HG03342 (cell line): ENCODE data around the gene BAHCC1.
"Not testable (repeated sequence)": the region's sequence is repeated elsewhere in the genome, so short reads cannot be mapped to it uniquely, and the experiment has no call there.

Experiments used
- ATAC-seq: cut with Tn5 transposase; IDR thresholded peaks from one replicate; pipeline ENCODE4 v1.9.1; 2021; ENCODE audit warnings: mild to moderate bottlenecking, moderate library complexity; ENCODE audit not compliant: unreplicated experiment

Gene BAHCC1

GRCh38 chr17:81425041-81425440, 29.8 kb downstream of the BAHCC1 start:
- not testable (repeated sequence) for ATAC-seq

GRCh38 chr17:81425716-81426392, 30.6 kb downstream of the BAHCC1 start:
- not testable (repeated sequence) for ATAC-seq

DNA sequence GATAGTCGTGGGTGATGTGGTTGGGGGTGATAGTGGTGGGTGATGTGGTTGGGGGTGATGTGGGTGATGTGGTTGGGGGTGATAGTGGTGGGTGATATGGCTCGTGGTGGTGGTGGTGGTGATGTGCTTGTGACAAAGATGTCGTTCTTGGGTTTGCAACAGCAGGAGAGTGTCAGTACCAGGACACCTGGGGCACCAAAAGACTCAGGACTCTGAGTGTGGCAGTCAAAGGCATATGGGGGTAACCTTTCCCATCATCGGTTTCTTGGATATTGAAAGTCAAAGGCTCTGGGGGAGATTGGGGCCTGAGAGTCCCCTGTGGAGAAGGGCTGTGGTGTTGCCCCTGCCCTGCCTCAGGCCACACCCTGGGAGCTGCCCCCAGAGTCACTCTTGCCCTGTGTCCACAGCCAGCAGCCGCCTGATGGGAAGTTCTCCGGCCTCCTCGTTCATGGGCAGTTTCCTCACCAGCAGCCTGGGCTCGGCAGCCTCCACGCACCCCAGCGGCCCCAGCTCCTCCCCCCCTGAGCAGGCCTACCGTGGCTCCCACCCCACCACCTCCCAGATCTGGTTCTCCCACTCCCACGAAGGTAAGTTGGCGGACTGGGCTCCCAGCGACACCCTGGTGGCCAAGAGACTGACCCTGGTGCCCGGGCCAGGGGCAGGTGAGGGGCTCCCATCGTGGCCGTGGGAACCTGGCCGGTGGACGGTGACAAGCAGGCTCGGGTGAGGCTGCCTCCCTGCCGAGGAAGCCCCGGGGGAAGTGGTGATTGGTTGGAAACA, 31.3 kb downstream of the BAHCC1 start:
- ATAC-seq: no peak

- no peak for ATAC-seq
Measured at GRCh38 chr17:81427173-81428120, 32.2 kb downstream of the BAHCC1 start.

DNA sequence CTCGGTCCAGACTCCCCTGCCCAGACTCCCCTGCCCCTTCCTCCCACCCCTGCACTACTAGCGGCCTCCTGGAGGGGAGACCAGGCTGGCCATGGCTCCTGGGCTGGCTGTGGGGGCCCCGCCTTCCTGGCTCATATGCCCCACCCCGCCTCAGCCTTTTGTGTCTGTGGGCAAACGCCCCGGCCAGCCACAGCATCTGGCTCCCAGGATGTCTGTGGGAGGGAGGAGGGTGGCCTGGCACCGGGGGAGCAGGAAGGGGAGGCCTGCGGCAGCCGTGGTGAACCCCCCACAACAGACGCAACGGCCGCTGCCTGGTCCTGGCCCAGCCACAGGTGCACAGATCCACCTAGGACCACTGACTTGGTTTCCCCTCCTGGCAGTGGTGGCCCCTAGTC, 32.9 kb downstream of the BAHCC1 start:
- ATAC-seq: no peak

DNA sequence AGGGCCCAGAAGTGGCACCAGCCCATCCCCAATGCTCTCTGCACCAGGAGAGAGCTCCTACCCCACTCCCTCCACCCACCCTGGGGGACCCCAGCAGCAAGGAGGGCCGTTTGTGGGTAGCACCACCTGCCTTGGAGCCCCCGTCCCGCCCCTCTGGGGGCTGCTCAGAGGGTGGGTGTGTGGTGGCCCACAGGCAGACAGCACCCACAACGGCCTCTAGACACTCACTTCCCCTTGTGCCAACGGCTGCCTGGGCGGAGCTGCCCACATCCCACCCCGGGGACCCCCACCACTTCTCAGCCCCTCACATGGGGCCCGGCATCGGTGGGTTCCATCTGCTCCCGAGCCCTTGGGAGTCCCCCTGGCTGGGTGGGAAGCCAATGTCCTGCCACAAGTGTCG, 33.3 kb downstream of the BAHCC1 start:
- no peak for ATAC-seq

DNA sequence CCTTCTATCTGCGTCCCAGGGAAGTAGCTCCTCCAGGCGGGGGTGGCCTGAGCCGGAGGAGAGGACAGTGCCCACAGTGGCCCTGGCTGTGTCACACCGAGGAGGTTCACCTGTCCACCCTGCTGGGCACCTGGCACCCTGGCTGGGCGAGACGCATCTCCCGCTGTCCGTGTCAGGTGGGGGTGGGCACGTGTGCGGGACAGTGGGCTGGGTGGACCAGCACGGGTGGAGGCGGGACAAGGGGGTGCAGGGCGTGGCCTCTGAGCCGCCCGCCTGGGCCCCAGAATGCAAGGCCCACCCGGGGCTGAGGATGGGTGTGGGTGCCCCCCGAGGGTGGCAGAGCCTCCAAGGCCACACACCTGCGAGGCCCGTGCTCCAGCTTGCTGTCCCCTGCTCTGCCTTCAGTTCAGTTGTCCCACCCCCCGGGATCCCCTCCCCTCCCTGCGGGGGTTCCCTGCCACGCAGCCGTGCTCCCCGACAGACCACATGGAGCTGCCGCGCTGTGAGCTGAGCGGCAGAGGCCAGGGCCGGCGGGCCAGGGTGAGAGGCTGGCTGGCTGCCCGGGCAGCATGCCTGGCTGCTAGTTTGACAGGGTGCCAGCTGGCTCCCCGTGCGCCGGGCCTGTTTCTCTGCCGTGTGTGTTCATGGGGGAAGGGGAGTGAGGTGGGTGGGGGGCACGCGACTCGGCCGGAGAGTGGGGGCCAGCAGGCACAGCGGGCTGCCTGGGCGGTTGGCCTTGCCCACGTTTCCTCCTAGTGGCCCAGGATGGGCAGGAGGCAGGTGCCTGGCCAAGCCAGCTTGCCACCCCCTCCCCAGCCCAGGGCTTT, 33.9 kb downstream of the BAHCC1 start:
- ATAC-seq: no peak

- no peak for ATAC-seq
Measured at GRCh38 chr17:81429821-81430551, 34.7 kb downstream of the BAHCC1 start.

DNA sequence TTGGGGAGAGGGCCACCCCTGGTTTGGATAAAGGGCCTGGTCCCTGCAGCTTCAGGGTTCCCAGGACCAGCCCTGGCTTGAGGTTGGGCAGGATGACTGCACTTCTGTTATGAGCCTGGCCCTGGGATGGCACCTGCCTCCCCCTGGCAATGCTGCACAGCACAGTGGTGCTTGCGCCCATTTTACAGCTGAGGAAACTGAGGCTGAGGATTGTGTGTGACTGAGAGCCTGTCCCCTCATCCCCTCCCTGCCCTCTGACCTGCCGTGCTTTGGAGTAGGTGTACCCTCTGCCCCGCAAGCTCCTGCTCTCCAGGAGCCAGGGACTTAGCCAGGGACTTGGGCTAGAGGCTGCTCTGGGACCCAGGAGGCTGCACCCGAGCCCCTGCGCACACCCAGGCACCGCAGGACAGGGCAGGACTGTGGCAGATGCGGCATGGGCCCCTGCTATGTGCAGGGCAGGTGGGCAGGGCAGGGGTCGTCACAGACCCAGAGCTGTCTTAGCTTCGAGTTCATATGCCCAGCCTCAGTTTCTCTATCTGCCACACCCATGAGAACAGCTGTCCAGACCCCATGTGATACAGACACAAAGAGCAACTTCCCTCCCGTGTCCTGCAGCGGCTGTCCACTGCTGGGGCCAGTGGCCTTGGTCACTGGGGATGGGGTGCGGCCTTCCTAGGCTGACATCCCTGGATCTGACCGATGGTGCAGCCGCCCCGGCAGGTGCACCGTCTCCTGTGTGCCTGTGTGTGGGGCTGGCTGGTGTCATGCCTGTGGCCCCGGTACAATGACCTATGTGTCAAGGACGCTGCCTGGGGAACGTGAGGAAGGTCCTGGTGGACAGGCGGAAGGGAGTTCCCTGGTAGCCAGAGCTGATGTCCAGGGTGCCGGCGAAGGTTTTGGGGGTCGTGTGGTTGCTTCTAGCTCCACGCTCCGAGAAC, 36.6 kb downstream of the BAHCC1 start:
- ATAC-seq: no peak

DNA sequence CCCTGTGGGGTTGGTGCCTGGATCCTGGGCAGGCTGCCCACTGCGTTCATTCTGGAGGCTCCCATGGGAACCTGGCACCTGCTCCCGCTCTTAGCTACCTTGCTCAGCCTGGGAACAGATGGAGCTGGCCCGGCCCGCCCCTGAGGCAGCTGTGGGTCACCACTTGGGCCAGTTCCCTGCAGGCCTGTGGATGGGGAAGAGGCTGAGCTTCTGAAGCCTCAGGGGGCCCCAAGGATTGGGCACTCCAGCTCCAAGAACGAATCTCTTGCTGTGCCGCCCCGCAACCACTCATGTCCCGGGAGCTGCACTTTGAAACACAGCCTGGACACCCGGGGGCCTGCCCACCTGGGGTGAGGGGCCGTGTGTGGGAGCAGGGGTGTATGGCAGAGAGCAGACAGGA, 37.7 kb downstream of the BAHCC1 start:
- ATAC-seq: no peak

DNA sequence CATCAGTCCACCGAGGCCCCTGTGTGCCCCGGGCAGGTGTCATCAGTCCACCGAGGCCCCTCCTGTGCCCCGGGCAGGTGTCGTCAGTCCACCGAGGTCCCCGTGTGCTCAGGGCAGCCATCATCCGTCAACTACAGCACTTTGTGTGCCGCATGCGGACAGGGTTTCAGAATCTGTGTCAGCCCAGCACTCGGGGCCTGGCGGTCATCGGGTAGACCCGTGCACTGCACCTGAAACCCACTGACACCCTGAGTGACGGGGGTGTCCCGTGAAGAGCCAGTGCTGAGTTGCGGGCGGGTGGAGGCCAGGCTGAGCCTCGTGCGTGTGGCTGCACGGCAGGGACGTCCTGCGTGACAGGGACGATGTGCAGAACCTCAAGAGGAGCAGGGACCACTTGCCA, 38.4 kb downstream of the BAHCC1 start:
- no peak for ATAC-seq

GRCh38 chr17:81434072-81434471, 38.8 kb downstream of the BAHCC1 start:
- ATAC-seq: no peak

- no peak for ATAC-seq
Measured at GRCh38 chr17:81434681-81435417, 39.6 kb downstream of the BAHCC1 start.

DNA sequence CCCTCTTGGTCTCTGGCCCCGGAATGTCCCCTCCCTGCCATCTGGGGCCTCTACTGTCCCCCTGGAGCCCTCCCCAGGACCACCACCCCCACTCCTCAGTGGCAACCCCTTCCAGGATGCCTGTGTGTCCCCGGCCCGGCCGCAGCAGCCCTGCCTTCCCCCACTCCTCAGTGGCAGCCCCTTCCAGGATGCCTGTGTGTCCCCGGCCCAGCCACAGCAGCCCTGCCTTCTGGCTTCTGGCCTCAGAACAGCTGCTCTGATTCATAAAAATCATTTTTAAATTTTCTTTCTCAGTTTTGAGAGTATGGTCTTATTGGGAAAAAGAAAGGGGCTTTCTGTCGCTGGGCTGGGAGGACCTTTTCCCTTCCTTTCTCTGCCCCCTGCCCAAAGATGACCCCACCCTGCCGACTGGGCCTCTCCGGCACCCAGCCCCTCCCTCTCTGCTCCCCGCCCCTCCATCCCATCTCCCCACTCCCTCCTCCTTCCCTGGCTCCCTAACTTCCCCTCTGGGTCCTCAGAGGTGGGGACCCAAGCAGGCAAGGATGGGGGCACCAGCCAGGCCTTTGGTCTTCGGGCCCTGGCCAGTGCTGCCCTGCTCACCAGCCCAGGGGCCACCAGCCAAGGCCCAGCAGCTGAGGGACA, 40.5 kb downstream of the BAHCC1 start:
- no peak for ATAC-seq

DNA sequence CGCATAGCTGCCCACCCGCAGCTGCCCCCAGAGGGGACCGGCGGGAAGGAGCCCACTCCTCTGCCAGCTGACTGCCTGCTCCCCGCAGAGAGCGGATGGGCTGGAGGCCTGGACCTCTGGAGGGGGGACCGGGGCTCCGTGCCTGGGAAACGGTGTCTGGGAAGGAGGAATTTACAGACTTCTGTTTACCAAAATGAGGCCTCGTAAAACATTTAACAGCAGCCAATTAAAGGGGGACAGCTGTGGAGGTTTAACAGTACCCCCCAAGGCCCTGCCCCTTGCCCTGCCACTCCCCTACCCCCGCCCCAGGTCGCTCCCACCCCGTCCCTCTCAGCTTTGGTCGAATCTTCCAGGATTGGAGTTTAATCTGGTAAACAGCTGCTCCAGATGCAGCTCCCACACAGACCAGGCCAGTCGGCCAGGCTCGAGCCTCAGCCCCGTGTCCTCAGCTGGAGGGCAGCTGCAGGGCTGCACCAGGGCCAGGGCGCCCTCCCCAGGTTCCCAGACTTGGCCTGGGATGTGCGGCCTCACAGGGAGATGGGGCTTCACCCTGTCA, 41.1 kb downstream of the BAHCC1 start:
- no peak for ATAC-seq

DNA sequence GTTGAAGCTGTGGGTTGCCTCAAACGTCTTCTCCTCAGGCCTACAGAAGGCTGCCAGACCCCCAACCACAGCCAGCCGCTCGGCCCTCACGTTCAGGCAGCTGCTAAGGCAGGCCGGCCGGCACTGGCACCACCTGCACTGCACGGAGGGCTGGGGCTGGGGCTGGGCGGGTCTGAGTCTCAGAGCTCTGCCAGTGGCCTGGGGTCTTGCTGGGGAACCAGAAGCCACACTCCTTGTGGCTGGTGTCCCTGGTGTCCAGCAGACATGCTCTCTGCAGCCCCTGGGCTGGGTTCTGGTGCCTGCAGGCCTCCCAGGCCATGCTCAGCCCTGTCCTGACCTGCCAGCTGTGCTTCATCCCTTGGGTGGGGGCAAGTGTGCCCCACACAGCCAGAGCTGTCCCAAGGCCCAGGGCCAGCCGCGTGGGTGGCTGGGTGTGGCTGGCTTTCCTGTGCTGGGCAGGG, 42.0 kb downstream of the BAHCC1 start:
- ATAC-seq: no peak

DNA sequence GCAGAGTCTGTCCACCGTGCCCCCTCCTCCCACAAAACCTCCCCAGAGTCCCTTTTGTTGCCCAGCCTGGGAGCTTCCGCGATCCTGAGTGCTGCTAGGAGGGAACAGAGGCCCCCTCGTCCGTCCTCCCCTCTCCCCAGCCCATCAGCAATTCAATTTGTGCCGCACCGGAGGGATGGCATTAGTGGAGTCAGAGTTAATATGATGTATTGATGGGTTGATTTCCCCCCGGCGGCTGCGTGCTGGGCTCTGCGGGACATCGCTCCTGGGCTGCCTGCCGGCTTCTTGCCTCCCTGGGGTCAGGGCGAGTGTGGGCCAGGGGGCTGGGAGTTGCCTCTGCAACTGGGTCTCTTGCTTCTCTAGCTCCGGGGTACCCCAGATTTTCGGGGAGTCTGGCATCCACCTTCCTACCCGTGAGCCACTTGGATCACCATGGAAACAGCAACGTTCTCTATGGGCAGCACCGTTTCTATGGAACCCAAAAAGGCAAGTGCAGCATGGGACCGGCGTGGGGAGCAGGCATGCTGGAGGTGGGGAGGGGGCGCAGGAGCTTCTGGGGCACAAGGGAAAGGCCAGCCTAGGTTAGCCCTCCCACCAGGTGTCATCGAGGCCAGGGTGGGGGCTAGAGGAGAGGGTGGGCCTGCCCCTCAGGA, 42.9 kb downstream of the BAHCC1 start:
- ATAC-seq: no peak
